ENCODE data around the gene TTLL1. TPM values are rescaled to one million over a fixed set of nuclear protein-coding genes. Genes with fewer than 3 reads are reported as not detected.

Gene TTLL1
- total and polyA plus RNA-seq, 9 of the 15 experiments (the other 6 are each of a cell fraction or from before 2014, with no cell fraction given) = 0.06 to 0.85 (median 0.17) TPM

DNA sequence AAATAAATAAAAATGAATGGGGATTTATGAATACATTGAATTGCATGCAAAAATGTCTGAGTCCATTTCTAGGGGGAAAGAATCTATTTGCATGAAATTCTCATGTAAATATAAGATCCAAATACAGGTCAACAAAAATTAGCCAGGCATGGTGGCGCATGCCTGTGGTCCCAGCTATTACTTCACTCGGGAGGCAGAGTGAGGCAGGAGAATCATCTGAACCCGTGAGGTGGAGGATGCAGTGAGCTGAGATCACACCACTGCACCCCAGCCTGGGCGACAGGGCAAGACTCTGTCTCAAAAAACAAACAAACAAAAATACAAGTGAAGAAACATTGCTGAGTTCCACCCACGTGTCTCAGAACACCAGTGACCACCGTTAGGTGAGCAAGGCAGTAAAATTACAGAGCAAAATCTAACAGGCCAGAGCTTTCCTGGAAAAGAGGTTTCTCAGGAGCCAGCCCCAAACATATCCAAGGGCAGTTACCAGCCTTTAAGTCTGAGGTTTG is 91.6 kb downstream of the TTLL1 start:
- Histone ChIP-seq H4K20me1 (replicated peaks; ENCODE audit: control insufficient read depth, insufficient read depth, low read length) (no peaks in the 10 kb centered on the region; the same call in 1 of the 2 replicates), H3K79me2 (ENCODE audit: control insufficient read depth, insufficient read depth, low read length) (peaks cover 68% of the 10 kb centered on the region)
- TF ChIP-seq SRSF9 (IDR thresholded peaks at IDR 0.05; ENCODE audit: borderline replicate concordance, low read depth, low read length) = no peak
- no peak for TF ChIP-seq BRD9 (IDR thresholded peaks at IDR 0.05; ENCODE audit: low read depth, partially characterized antibody)
- no peak for TF ChIP-seq YY1 (IDR thresholded peaks at IDR 0.05; ENCODE audit: borderline replicate concordance in 1 of 3, control insufficient read depth in 1 of 3, extremely low read depth in 1 of 3, insufficient read depth in 3 of 3, insufficient read length in 1 of 3, insufficient replicate concordance in 2 of 3, low read depth in 1 of 3, low read length in 2 of 3)
- no peak for TF ChIP-seq ZBTB11 (CRISPR knock-in tag; IDR thresholded peaks at IDR 0.05)
- no peak for TF ChIP-seq RNF2 (IDR thresholded peaks at IDR 0.05)
- no peak for TF ChIP-seq STAG1 (CRISPR knock-in tag; IDR thresholded peaks at IDR 0.05; ENCODE audit: borderline replicate concordance)
- no peak for TF ChIP-seq JUN (IDR thresholded peaks at IDR 0.05; ENCODE audit: borderline replicate concordance, low read depth, low read length)
- TF ChIP-seq JUN (CRISPR knock-in tag; IDR thresholded peaks at IDR 0.05; ENCODE audit: borderline replicate concordance) = no peak
- TF ChIP-seq RFX1 (IDR thresholded peaks at IDR 0.05) = no peak
- TF ChIP-seq CSDE1 (IDR thresholded peaks at IDR 0.05) = no peak
- no peak for TF ChIP-seq POLR2A (conservative IDR thresholded peaks at IDR 0.05)
- no peak for TF ChIP-seq NELFE (IDR thresholded peaks at IDR 0.05; ENCODE audit: insufficient read depth, insufficient read length)
- no peak for TF ChIP-seq LEF1 (IDR thresholded peaks at IDR 0.05)
- no peak for TF ChIP-seq ZNF79 (CRISPR knock-in tag; IDR thresholded peaks at IDR 0.05; ENCODE audit: low read depth)
- no peak for TF ChIP-seq KLF6 (CRISPR knock-in tag; IDR thresholded peaks at IDR 0.05; ENCODE audit: borderline replicate concordance)

More for the DNA sequence above, 91.6 kb downstream of the TTLL1 start:
- Histone ChIP-seq H3K4me3 (no peak overlapping the region), H3K36me3 (ENCODE audit: control insufficient read depth, insufficient read depth, low read length) (no peaks in the 10 kb centered on the region; the same call in 2 of the 3 replicates), H3K4me1 (replicated peaks in 1 of 2; ENCODE audit: control insufficient read depth in 2 of 2, insufficient read depth in 2 of 2, low read length in 2 of 2) (peaks cover 8 to 28% of the 10 kb centered on the region in 2 experiments), H3K9me1 (ENCODE audit: control insufficient read depth, insufficient read depth, low read length) (no peaks in the 10 kb centered on the region), H2AFZ (ENCODE audit: low read depth, low read length) (no peak overlapping the region), H3K27ac (ENCODE audit: extremely low read depth, low read depth, low read length) (no peak overlapping the region), H3K4me2 (ENCODE audit: insufficient read depth, low read length) (no peak overlapping the region), H3K9me3 (replicated peaks; ENCODE audit: control insufficient read depth, insufficient read depth, low read depth, low read length) (no peaks in the 10 kb centered on the region), H3K27me3 (ENCODE audit: control insufficient read depth in 2 of 2, insufficient read depth in 2 of 2, low read length in 2 of 2) (no peaks in the 10 kb centered on the region), H3K9ac (ENCODE audit: insufficient read depth in 1 of 2, low read depth in 2 of 2, low read length in 2 of 2) (no peak overlapping the region)
- FAIRE-seq (no peak), DNase-seq (ENCODE audit: extremely low read depth in 1 of 4, low spot score in 3 of 4) (no peak), ATAC-seq (no peak)
- WGBS (ENCODE audit: insufficient coverage, low coverage, missing lambda C conversion rate) = 41% methylated on average over 4 of the region's 6 CpGs
- in situ Hi-C loops (cut with MboI) = no loop called here
- POLR2A ChIA-PET = interaction anchor here (2.4 kb wide), 1 partner anchor 38 kb away, joined by 5 read pairs; no protein-coding TSS in a partner anchor
- intact Hi-C loops (cut with micrococcal nuclease) = no loop called here
- CTCF ChIA-PET (ENCODE audit: low intra/inter-chr PET ratio) = no interaction called here
- no TSS peak for BruUV-seq (replicated peaks)

Data from K562 (cell line).